ENCODE data around the gene USP49. TPM values are rescaled to one million over a fixed set of nuclear protein-coding genes. Genes with fewer than 3 reads are reported as not detected.
"Not testable (repeated sequence)": the region's sequence is repeated elsewhere in the genome, so short reads cannot be mapped to it uniquely, and the experiment has no call there.

The USP49 gene
- total RNA-seq = 1 to 10 TPM; 1.1 to 2.0 (median 1.7) TPM
- 1 to 10 TPM in 1 of 2 donors, under 1 TPM in 1; 0.58 to 2.0 TPM for polyA plus RNA-seq
- long read RNA-seq, donor 1 = 0 reads
- long read RNA-seq, donor 2 = 0 reads
- long read RNA-seq, donor 3, partial matches to known transcripts = 0 of 1 reads
- long read RNA-seq, donor 3, other reads (novel, unspliced or antisense) = 1 of 1 reads

DNA sequence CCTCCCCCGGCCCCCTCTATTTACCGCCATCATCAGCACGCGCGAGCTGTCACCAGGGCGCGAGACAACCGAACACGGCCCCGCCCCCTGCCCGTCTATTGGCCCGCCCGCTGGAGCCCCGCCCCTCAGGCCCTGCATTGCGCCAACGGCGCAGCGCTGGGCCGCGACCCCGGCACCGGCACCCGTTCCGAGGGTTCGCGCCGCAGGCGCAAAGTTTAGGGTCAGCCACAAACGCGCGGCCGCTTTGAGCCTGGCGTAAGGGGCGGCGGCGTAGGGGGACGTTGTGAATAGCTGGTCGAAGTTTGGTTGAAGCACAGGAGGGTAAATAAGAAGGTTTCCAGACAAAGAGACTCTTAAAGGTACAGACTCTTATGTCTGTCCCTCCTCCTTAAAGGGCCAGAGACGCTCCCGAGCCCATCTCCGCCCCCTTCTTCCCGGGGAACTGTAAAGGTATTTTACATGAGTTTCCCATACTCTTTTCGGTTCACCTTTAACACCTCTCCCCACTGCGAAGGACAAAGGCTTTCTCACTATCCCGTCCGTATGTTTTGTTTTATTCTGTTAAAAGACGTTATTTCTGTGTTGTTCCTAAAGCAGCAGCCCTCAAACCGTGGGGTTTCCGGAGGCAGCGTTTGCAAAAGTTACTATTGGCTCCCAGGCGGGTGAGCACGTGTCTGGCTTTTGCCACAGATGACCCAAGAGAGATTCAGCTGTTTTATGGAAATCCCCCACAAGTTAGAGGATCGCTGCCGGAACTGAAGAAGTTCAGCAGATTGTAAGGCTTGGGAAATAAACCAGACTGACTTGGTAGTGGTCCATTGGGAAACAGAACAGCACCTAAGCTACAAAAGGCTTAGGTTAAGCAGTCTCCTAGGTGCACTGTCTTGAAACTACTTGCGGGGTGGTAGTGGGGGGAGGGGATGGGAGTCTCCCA, at the start of gene USP49:
Gene USP49, minus strand, starts transcription at position 76 of the 934 bp plus-strand sequence. CDS start 88,392 bp downstream, outside the sequence.
- WGBS, 2 donors = 1 to 2% methylated on average over 52 to 55 of the region's 55 CpGs
- H3K27ac ChIP-seq = peak within 1 kb of the TSS in 9 of 10 donors; percentile 53 to 94 (median 68)

DNA sequence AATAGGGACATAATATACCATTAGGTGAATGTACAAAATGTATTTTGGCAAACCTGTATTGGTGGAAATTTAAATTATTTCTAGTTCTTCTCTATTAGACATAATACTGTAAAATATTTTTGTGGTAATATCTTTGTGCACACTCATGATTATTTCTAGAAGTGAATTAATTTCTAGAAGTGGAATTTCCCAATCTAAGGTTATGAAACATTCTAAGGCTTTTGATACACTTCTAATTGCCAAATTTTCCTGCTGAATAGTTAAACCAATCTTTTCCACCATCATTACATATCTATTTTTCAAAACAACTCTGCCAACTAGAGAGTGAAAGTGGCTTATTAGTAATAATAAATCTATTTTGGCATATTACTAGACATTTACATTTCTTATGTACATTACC, 48.3 kb upstream of the USP49 start:
- intact Hi-C loops (cut with DNase I) = loop anchor here in 4 of 10 donors (5.0 kb wide), 2 partner anchors 99 to 156 kb away; partner anchors contain the start of gene TOMM6 (in 2 of the 4)

More for the DNA sequence above, at the start of gene USP49:
- H3K4me1 ChIP-seq = peaks cover 0 to 34% (median 24%) of the 10 kb centered on the region in 9 donors
- intact Hi-C loops (cut with DNase I) = loop anchor here in 3 of 10 donors (2.0 to 10.0 kb wide), 4 partner anchors 25 to 111 kb away; partner anchors contain the start of genes PRICKLE4 (in 2 of the 3), TOMM6 (in 2 of the 3), BYSL (in 1 of the 3) and MED20 (in 1 of the 3)
- H3K27me3 ChIP-seq = no peaks in the 10 kb centered on the region
- peak; percentile 98 to 99 (median 98) for ATAC-seq
- H3K9me3 ChIP-seq = no peaks in the 10 kb centered on the region
- peak; percentile 88 to 89 for DNase-seq
- peaks cover 0 to 16% (median 0%) of the 10 kb centered on the region in 9 donors for H3K36me3 ChIP-seq
- H3K4me3 ChIP-seq = peak within 1 kb of the TSS; percentile 50 to 88 (median 72)
- TF ChIP-seq, protein P1, sequence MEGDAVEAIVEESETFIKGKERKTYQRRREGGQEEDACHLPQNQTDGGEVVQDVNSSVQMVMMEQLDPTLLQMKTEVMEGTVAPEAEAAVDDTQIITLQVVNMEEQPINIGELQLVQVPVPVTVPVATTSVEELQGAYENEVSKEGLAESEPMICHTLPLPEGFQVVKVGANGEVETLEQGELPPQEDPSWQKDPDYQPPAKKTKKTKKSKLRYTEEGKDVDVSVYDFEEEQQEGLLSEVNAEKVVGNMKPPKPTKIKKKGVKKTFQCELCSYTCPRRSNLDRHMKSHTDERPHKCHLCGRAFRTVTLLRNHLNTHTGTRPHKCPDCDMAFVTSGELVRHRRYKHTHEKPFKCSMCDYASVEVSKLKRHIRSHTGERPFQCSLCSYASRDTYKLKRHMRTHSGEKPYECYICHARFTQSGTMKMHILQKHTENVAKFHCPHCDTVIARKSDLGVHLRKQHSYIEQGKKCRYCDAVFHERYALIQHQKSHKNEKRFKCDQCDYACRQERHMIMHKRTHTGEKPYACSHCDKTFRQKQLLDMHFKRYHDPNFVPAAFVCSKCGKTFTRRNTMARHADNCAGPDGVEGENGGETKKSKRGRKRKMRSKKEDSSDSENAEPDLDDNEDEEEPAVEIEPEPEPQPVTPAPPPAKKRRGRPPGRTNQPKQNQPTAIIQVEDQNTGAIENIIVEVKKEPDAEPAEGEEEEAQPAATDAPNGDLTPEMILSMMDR (IDR thresholded peaks at IDR 0.05) = no peak

DNA sequence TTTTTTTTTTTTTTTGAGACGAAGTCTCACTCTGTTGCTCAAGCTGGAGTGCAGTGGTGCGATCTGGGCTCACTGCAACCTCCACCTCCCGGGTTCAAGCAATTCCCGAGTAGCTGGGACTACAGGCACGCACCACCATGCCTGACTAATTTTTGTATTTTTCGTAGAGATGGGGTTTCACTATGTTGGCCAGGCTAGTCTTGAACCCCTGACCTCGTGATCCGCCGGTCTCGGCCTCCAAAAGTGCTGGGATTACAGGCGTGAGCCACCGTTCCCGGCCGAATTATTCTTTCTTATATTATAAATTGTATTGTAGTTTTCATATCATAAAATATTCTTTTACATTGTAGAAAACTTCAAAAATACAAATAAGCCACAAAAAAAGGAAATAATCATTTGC, 47.7 kb upstream of the USP49 start:
- intact Hi-C loops (cut with DNase I) = loop anchor here in 4 of 10 donors (5.0 kb wide), 2 partner anchors 99 to 156 kb away; partner anchors contain the start of gene TOMM6 (in 2 of the 4)
- peak overlapping the region in 2 of 10 donors; percentile 90 to 94 for H3K27ac ChIP-seq
- H3K27me3 ChIP-seq, ATAC-seq, H3K9me3 ChIP-seq, H3K36me3 ChIP-seq, H3K4me3 ChIP-seq, DNase-seq: not testable (repeated sequence)
- WGBS, 2 donors = 95 to 96% methylated on average over 14 of the region's 14 CpGs
- H3K4me1 ChIP-seq = peaks cover 23 to 46% (median 35%) of the 10 kb centered on the region in 9 donors

More for the DNA sequence above, 48.3 kb upstream of the USP49 start:
- Histone ChIP-seq H3K9me3 (no peaks in the 10 kb centered on the region), H3K36me3 (peaks cover 0 to 2% (median 0%) of the 10 kb centered on the region in 9 donors), H3K4me1 (peaks cover 19 to 45% (median 34%) of the 10 kb centered on the region in 9 donors), H3K4me3 (no peak overlapping the region), H3K27ac (no peak overlapping the region), H3K27me3 (no peaks in the 10 kb centered on the region)
- TF ChIP-seq, protein P1 (IDR thresholded peaks at IDR 0.05) = no peak
- ATAC-seq (no peak), DNase-seq (no peak)

DNA sequence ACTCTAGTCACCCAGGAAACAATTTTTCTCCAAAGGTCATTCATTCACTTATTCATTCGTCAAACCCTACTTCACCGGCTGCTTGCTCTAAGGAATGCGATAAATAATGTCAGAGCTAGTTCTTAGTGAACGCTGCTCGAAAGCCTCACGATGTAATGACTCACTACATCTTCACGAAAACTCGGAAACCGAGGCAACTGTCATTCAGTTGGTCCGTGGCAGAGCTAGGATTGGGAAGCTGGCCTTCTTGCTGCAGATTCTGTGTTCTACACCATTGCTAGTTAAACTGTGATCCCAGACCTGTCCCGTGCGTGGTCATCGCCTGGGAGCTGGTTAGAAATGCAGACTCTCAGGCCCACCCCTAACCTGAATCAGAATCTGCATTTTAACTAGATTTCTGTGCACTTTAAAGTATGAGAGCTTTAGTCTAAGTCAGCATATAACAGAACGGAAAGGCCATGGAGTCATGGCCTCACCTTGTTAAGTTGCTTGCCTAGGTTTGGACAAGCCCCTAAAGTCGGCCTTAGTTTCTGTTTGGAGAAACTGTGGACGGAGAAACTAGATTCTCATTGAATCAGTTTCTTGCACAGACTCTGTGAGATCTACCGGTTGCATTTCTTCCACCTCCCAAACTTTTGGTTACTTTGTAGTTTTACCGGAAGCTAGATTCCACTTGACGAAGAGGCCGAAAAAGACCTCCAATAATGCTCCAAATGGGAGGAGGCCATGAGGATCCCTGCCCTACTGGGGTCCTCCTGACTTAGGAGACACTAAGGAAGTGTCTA, 47.1 kb upstream of the USP49 start:
- intact Hi-C loops (cut with DNase I) = loop anchor here in 4 of 10 donors (5.0 kb wide), 2 partner anchors 100 to 155 kb away; partner anchors contain the start of gene TOMM6 (in 2 of the 4)
- peak overlapping the region in 9 of 10 donors; percentile 79 to 94 (median 88) for H3K27ac ChIP-seq
- H3K27me3 ChIP-seq = no peaks in the 10 kb centered on the region
- peaks cover 0 to 13% (median 0%) of the 10 kb centered on the region in 9 donors for H3K36me3 ChIP-seq
- 44% methylated on average over 20 of the region's 20 CpGs for WGBS, 2 donors
- TF ChIP-seq, protein P1 (IDR thresholded peaks at IDR 0.05) = no peak
- H3K4me1 ChIP-seq = peaks cover 26 to 52% (median 41%) of the 10 kb centered on the region in 9 donors
- H3K4me3 ChIP-seq = peak overlapping the region; percentile 57 to 99 (median 92)
- no peak for ATAC-seq
- DNase-seq = no peak
- no peaks in the 10 kb centered on the region for H3K9me3 ChIP-seq

Data from heart right ventricle (tissue), 16 donors.